Common myeloid progenitor, CD34-positive (primary cell): Measurements from ENCODE around the gene PLLP.

Source experiments
- CTCF ChIA-PET: fragments of 350-600 bp; sonication (Branson Sonifier 250); formaldehyde crosslinking; loops from one replicate; lab custom pipeline; 2021; ENCODE audit warnings: antibody characterized with exemption; lab: Charles Lee
- POLR2A ChIA-PET: fragments of 350-600 bp; sonication (Branson Sonifier 250); formaldehyde crosslinking; loops from one replicate; lab custom pipeline; 2021; ENCODE audit warnings: antibody characterized with exemption; lab: Charles Lee
- DNase-seq, 3 donors: peaks; one replicate each; pipeline versions ENCODE4 v3.0.0 to v3.0.0-alpha.2; 2013
- H3K27ac ChIP-seq, 2 experiments: 1 replicate in 1 of 2; 2 replicates in 1 of 2; pipeline ENCODE4 v1.7.0; 2013; ENCODE audit warnings: inconsistent platforms in 2 of 2, low read length in 2 of 2, mild to moderate bottlenecking in 2 of 2, low read depth in 1 of 2, moderate library complexity in 1 of 2; ENCODE audit not compliant: severe bottlenecking in 2 of 2, insufficient read depth in 1 of 2, poor library complexity in 1 of 2
- H3K27me3 ChIP-seq, 5 experiments: replicated peaks in 2 of 5; 1 replicate in 3 of 5; 2 replicates in 2 of 5; pipeline versions ENCODE4 v1.6.1 to v1.7.0; 2013; ENCODE audit warnings: low read length in 4 of 5, mild to moderate bottlenecking in 2 of 5, moderate library complexity in 2 of 5, inconsistent platforms in 1 of 5; ENCODE audit not compliant: insufficient read depth in 5 of 5, control insufficient read depth in 4 of 5
- H3K36me3 ChIP-seq, 4 experiments: 1 replicate in 2 of 4; 2 replicates in 2 of 4; pipeline versions ENCODE4 v1.6.1 to v1.7.0; 2013; ENCODE audit warnings: low read length in 3 of 4, control low read depth in 1 of 4, mild to moderate bottlenecking in 1 of 4; ENCODE audit not compliant: control insufficient read depth in 4 of 4, insufficient read depth in 4 of 4
- H3K4me1 ChIP-seq, 4 experiments: 1 replicate in 3 of 4; 2 replicates in 1 of 4; pipeline versions ENCODE4 v1.6.1 to v1.7.1; 2013; ENCODE audit warnings: low read length in 3 of 4, mild to moderate bottlenecking in 3 of 4, control low read depth in 1 of 4, inconsistent platforms in 1 of 4, moderate library complexity in 1 of 4; ENCODE audit not compliant: control insufficient read depth in 4 of 4, insufficient read depth in 4 of 4; ENCODE audit errors: control extremely low read depth in 1 of 4
- H3K4me3 ChIP-seq, 7 experiments: 1 replicate in 4 of 7; 2 replicates in 3 of 7; pipeline versions ENCODE4 v1.5.1 to v1.7.0; 2013; ENCODE audit warnings: mild to moderate bottlenecking in 7 of 7, low read length in 6 of 7, moderate library complexity in 6 of 7, inconsistent platforms in 2 of 7, low read depth in 2 of 7, control low read depth in 1 of 7; ENCODE audit not compliant: insufficient read depth in 4 of 7, control insufficient read depth in 1 of 7; ENCODE audit errors: extremely low read depth in 1 of 7
- H3K9me3 ChIP-seq, 5 experiments: 1 replicate in 4 of 5; 2 replicates in 1 of 5; pipeline versions ENCODE4 v1.6.1 to v1.7.1; 2013; ENCODE audit warnings: low read length in 4 of 5, mild to moderate bottlenecking in 2 of 5, inconsistent platforms in 1 of 5, low read depth in 1 of 5, moderate library complexity in 1 of 5; ENCODE audit not compliant: control insufficient read depth in 4 of 5, insufficient read depth in 2 of 5; ENCODE audit errors: control extremely low read depth in 1 of 5
- WGBS: methylation state at CpG from one replicate; pipeline ENCODE4 v1.1.5; 2013; ENCODE audit not compliant: insufficient coverage; 5-methylcytosine and 5-hydroxymethylcytosine counted together

Gene PLLP

DNA sequence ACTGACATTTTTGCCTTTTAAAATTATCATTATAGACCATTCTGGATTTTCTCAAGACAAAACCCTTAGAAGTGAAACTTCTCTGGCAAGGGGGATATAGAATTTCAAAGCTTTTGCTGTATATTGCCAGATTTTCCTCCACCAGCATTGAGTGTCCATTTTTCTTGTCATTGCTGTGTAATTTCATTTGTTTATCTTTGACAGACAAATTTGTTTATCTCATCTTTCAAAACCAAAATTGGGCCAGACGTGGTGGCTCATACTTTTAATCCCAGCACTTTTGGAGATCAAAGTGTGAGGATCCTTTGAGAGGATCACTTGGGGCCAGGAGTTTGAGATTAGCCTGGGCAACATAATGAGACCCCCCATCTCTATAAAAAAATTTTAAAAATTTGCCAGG is 55.4 kb downstream of the PLLP start:
- ChIA-PET POLR2A (no interaction called here), CTCF (no interaction called here)
- H3K27ac ChIP-seq: no peak overlapping the region
- H3K4me1 ChIP-seq: no peaks in the 10 kb centered on the region
- no peak overlapping the region for H3K4me3 ChIP-seq
- DNase-seq: no peak
- WGBS: no CpG with 5 or more reads among the region's 1 CpG
- H3K9me3 ChIP-seq: no peaks in the 10 kb centered on the region
- H3K36me3 ChIP-seq: peaks cover 28 to 79% (median 57%) of the 10 kb centered on the region in 4 experiments
- no peaks in the 10 kb centered on the region for H3K27me3 ChIP-seq

DNA sequence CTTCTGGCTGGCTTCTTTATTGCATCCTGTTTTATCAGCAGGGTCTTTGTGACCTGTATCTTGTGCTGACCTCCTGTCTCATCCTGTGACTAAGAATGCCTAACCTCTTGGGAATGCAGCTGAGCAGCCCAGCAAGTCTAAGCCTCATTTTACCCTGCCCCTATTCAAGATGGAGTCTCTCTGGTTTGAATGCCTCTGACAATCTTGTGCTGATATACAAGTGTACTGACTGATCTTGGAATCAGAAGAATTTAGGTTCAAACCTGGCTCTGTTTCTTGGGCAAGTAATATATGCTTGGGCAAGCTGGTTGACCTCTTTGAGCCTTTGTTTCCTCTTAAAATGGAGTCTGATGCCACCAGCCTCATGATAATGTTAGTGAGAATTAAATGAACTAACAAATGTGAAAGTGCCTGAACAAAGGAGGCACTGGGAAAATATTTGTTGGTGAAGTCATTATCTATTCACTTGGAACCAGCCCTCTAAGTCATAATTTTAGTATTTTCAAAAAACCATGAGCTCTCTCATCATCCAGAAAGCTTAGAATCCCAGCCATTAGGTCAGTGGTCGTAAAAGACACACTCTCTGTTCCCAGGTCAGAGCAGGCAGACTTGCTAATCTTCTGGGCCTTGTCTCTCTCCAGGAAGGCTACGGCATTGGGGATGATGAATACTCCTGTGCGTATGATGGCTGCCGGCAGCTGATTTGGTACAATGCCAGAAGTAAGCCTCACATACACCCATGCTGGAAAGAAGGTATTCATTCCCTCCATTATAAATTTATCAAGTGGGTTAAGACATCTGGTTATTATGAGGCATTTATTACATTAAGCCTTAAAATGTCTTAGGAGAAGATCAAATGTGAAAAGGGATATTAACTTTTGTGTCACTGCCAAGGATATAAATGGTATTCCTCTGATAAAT is 57.5 kb downstream of the PLLP start:
- Histone ChIP-seq H3K4me1 (no peaks in the 10 kb centered on the region), H3K4me3 (no peak overlapping the region), H3K27me3 (no peaks in the 10 kb centered on the region), H3K27ac (peak overlapping the region in 1 of 2 experiments; percentile 0), H3K9me3 (no peaks in the 10 kb centered on the region), H3K36me3 (peaks cover 23 to 79% (median 52%) of the 10 kb centered on the region in 4 experiments)
- WGBS: 89% methylated on average over 1 of the region's 4 CpGs
- ChIA-PET POLR2A (no interaction called here), CTCF (interaction anchor here (0.8 to 2.0 kb wide), 2 partner anchors 9 to 14 kb away, joined by 3 to 6 read pairs; no protein-coding TSS in a partner anchor)
- DNase-seq: no peak

DNA sequence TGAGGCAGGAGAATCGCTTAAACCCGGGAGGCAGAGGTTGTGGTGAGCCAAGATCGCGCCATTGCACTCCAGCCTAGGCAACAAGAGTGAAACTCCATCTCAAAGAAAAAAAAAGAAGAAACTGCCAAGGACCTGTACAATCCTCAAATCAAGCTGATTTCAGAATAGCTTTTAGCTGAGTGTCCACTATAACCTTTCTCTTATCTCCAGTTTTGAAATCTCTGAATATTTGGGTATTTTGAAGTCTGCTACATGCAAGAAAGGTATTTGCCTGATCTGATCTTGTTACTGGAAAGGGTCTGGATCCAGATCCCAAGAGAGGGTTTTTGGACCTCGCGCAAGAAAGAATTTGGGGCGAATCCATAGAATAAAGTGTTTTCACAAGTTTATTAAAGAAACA is 58.5 kb downstream of the PLLP start:
- WGBS: 100% methylated on average over 3 of the region's 7 CpGs
- DNase-seq: no peak
- Histone ChIP-seq H3K4me1 (no peaks in the 10 kb centered on the region), H3K36me3 (peaks cover 25 to 78% (median 52%) of the 10 kb centered on the region in 4 experiments), H3K9me3 (no peaks in the 10 kb centered on the region), H3K27me3 (no peaks in the 10 kb centered on the region), H3K27ac (no peak overlapping the region), H3K4me3 (no peak overlapping the region)
- ChIA-PET POLR2A (no interaction called here), CTCF (interaction anchor here (2.0 kb wide), 1 partner anchor 10 kb away, joined by 6 read pairs; no protein-coding TSS in a partner anchor)

DNA sequence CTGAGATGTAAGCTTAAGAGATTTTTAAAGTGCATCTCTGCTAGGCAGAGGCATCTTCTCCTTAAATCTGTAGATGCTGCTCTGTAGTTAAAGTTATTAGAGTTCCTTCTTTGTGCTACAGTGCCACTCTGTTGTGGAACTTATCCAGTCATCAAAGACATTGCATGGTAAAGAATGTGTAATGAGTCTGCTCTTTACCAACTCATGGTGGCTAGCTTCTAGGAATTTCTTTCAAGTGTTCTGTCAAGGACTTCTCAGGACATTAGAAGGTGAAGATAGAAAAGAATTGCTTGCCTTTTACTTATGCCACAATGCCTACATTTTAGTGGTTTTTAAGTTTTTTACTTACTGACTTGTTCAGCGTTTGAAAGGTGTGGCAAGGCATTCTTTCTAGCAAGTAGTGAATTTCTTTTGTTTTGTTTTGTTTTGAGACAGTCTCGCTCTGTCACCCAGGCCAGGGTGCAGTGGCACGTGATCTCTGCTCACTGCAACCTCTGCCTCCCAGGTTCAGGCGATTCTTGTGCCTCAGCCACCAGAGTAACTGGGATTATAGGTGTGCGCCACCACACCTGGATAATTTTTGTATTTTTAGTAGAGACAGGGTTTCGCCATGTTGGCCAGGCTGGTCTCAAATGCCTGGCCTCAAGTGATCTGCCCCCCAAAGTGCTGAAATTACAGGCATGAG is 59.7 kb downstream of the PLLP start:
- Histone ChIP-seq H3K4me3 (no peak overlapping the region), H3K4me1 (no peaks in the 10 kb centered on the region), H3K27me3 (no peaks in the 10 kb centered on the region), H3K27ac (no peak overlapping the region), H3K9me3 (no peaks in the 10 kb centered on the region), H3K36me3 (peaks cover 21 to 77% (median 48%) of the 10 kb centered on the region in 4 experiments)
- POLR2A ChIA-PET: no interaction called here
- CTCF ChIA-PET: no interaction called here
- 97% methylated on average over 3 of the region's 6 CpGs for WGBS
- DNase-seq: no peak

DNA sequence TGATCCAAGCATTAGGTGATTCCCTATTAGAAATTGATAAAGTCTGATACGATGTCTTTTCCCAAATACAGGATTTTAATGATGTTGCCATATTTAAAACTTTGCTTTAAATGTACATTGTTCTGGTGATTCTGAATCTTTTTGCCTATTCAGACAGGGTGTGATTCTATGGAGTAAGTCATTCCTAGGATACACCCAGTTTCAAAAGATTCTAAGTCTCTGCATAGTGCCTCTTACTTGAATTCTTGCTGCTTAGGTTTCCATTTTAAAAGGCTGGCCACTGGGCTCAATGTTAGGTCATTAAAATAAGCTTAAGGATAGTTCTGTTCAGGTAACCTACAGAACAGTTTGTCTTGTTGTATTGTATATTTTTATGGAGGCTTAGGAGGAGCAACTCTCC is 61.4 kb downstream of the PLLP start:
- H3K9me3 ChIP-seq: peaks cover 0 to 4% (median 0%) of the 10 kb centered on the region in 5 experiments
- peaks cover 20 to 87% (median 48%) of the 10 kb centered on the region in 4 experiments for H3K36me3 ChIP-seq
- ChIA-PET POLR2A (no interaction called here), CTCF (no interaction called here)
- H3K4me1 ChIP-seq: no peaks in the 10 kb centered on the region
- no peaks in the 10 kb centered on the region for H3K27me3 ChIP-seq
- no peak overlapping the region for H3K27ac ChIP-seq
- WGBS: no CpG with 5 or more reads among the region's 1 CpG
- no peak for DNase-seq
- no peak overlapping the region for H3K4me3 ChIP-seq

DNA sequence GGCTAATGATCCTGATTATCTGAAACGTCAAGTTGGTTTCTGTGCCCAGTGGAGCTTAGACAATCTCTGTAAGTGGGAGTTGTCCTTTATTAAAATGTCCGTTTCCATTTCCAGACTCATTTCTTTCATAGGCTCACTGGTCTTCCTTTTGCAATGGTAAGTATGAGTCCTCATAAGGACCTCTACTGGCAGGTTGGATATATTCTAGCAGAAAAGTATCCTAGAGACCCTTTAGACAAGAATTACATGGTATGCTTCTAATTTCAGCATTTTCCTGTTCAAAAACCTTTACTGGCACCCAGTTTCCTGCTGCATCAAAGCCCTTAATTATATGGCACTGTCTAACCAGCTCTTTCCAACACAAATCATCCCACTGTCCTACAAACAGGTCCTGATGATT is 67.5 kb downstream of the PLLP start:
- DNase-seq: no peak
- H3K4me3 ChIP-seq: peak overlapping the region in 1 of 7 experiments; percentile 15
- peaks cover 4 to 33% (median 20%) of the 10 kb centered on the region in 5 experiments for H3K9me3 ChIP-seq
- no peaks in the 10 kb centered on the region for H3K27me3 ChIP-seq
- ChIA-PET CTCF (no interaction called here), POLR2A (no interaction called here)
- peaks cover 43 to 89% (median 70%) of the 10 kb centered on the region in 4 experiments for H3K36me3 ChIP-seq
- WGBS: no CpG with 5 or more reads among the region's 2 CpGs
- no peak overlapping the region for H3K27ac ChIP-seq
- H3K4me1 ChIP-seq: no peaks in the 10 kb centered on the region
